Brain microvascular endothelial cell (primary cell): ENCODE results near the gene CFAP91.

Source experiments
- DNase-seq: peaks from one replicate; pipeline ENCODE4 v3.0.0-alpha.2; 2020
- H3K27ac ChIP-seq: fragments of 250-450 bp; sonication (Bioruptor Pico); 2 replicates; pipeline ENCODE4 v1.5.1; 2020; ENCODE audit warnings: mild to moderate bottlenecking, moderate library complexity
- H3K27me3 ChIP-seq: fragments of 250-450 bp; sonication (Bioruptor Pico); replicated peaks from 2 replicates; pipeline ENCODE4 v1.5.1; 2020; ENCODE audit warnings: mild to moderate bottlenecking
- H3K36me3 ChIP-seq: fragments of 250-450 bp; sonication (Bioruptor Pico); replicated peaks from 2 replicates; pipeline ENCODE4 v1.5.1; 2020; ENCODE audit warnings: mild to moderate bottlenecking
- H3K4me3 ChIP-seq: 2 replicates; pipeline ENCODE4 v1.5.1; 2011; ENCODE audit warnings: low read depth, mild to moderate bottlenecking, control low read depth, low read length, moderate library complexity
- CTCF ChIP-seq: IDR thresholded peaks from 2 replicates; pipeline ENCODE4 v1.5.1; 2011; ENCODE audit warnings: low read depth, mild to moderate bottlenecking, moderate library complexity, low read length, control low read depth, inconsistent platforms; ENCODE audit errors: missing control alignments
- in situ Hi-C: cut with HindIII; loops from 2 replicates; pipeline ENCODE4 v1.10.0; 2017; ENCODE audit warnings: low sequenced_read_pairs, low pct_ligation_motif_present

The CFAP91 gene

DNA sequence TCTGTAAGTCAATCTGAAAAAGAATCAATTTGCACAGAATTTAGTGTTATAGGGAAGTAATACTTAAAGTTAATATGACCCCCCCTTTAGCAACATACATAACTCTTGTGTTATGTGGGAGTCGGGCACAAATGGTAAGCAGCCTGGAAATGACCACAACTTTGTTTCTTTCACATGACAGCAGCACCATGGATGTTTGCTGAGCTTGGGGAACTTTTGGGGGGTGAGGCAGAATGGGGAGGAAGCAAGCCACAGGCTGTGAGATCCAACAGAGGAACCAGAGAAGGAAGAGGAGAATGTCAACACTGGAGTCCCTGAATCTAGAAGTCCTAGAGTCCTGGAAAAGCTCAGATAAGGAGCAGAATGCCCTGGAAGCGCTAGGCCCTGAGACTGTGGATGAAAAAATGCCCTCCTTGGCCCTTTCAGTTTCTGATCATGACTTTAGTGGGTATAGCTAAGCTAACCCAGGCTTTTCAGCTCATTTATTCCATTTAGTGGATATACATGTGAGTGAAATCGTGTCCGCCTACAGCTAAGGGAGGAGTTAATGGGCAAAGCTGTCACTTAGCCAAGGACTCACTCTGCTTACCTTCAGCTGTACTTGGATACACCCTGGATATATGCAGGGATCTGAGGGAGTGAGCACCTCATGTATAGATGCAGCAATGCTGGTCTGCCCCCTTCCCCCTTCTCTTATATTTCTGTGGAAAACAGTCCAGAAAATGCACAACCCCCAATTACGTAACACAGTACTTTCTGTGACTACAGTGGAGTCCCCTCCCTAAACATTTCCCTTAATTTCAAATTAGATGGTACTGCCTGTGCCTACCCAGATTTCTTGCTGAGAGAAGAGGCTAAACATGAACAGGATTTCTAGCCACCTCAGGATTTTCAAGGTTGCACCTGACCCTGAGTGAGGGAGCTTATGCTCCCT is 39.1 kb downstream of the CFAP91 start:
- in situ Hi-C loops: no loop called here
- Histone ChIP-seq H3K27ac (no peak overlapping the region), H3K36me3 (no peaks in the 10 kb centered on the region), H3K4me3 (no peak overlapping the region), H3K27me3 (no peaks in the 10 kb centered on the region)
- no peak for DNase-seq
- TF ChIP-seq CTCF: no peak

DNA sequence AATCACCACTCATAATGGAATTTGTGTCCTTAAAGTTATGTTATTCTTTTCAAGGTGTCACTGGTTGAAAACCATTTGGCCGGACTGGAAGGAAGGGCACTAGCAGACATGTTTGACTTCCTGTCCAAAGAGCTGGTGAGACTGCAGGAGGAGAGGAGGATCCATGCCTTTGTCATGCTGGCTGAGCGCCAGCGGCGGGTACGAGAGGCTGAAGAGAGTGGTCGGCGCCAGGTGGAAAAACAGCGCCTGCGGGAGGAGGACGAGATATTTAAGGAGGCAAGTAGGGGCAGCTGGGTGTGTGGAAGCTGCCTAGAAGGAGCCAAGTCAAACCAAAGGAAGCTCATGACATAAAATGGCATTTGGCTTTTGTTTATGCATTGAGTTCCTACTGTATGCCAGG is 41.1 kb downstream of the CFAP91 start:
- DNase-seq: no peak
- Histone ChIP-seq H3K27me3 (no peaks in the 10 kb centered on the region), H3K36me3 (no peaks in the 10 kb centered on the region), H3K4me3 (no peak overlapping the region), H3K27ac (no peak overlapping the region)
- in situ Hi-C loops: no loop called here
- no peak for TF ChIP-seq CTCF

- H3K27ac ChIP-seq: no peak overlapping the region
- H3K4me3 ChIP-seq: no peak overlapping the region
- TF ChIP-seq CTCF: no peak
- DNase-seq: no peak
- no peaks in the 10 kb centered on the region for H3K36me3 ChIP-seq
- no peaks in the 10 kb centered on the region for H3K27me3 ChIP-seq
- in situ Hi-C loops: no loop called here
Measured at GRCh38 chr3:119745942-119746341, 43.1 kb downstream of the CFAP91 start.

- DNase-seq: no peak
- no peak for TF ChIP-seq CTCF
- H3K36me3 ChIP-seq: no peaks in the 10 kb centered on the region
- no peaks in the 10 kb centered on the region for H3K27me3 ChIP-seq
- in situ Hi-C loops: no loop called here
- no peak overlapping the region for H3K27ac ChIP-seq
- no peak overlapping the region for H3K4me3 ChIP-seq
Measured at GRCh38 chr3:119746423-119746822, 43.6 kb downstream of the CFAP91 start.

DNA sequence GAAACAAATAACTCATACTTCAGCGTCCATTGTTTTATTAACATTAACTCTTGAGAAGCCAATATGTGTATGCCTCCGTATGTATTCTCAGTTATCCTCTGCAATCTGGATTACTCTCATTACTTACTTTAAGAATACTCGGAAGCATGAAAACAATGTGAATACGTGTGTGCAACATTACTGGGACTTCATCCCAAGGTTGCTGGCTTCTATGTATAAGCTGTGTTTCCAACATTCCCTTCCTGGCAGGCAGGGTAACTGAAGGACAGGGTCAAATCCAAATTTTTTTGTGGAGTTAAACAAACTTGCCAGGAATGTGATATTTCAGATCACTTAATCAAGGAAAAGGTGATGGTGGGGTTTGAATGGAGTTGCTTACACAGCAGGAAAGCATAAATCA is 44.5 kb downstream of the CFAP91 start:
- TF ChIP-seq CTCF: no peak

More for the DNA sequence above, 44.5 kb downstream of the CFAP91 start:
- DNase-seq: no peak
- no peak overlapping the region for H3K4me3 ChIP-seq
- H3K27me3 ChIP-seq: no peaks in the 10 kb centered on the region
- H3K27ac ChIP-seq: no peak overlapping the region
- in situ Hi-C loops: no loop called here
- H3K36me3 ChIP-seq: no peaks in the 10 kb centered on the region
